RPMI8226 (cell line): ENCODE measurements around the gene COMMD6.

ENCODE experiments used
- DNase-seq: peaks from one replicate; pipeline ENCODE4 v3.0.0-alpha.2; 2015

Gene COMMD6

GRCh38 chr13:75482070-75482819 is 55.4 kb downstream of the COMMD6 start, which contains the start of gene TBC1D4:
Gene TBC1D4 (minus strand): TSS chr13:75482169. CDS start chr13:75481767, 402 bp downstream.
- DNase-seq = peak; percentile 94

- DNase-seq = peak; percentile 51
Observed at GRCh38 chr13:75481176-75482069, 56.2 kb downstream of the COMMD6 start.

GRCh38 chr13:75480671-75481175 is 56.9 kb downstream of the COMMD6 start:
- peak; percentile 80 for DNase-seq

GRCh38 chr13:75479102-75479740 is 58.4 kb downstream of the COMMD6 start:
- DNase-seq = no peak

- DNase-seq = no peak
Observed at GRCh38 chr13:75478659-75479058, 59.0 kb downstream of the COMMD6 start.
